Sigmoid colon (tissue), 7 donors: ENCODE data around the gene DMXL2. TPM values are rescaled to one million over a fixed set of nuclear protein-coding genes. Genes with fewer than 3 reads are reported as not detected.
A peak's percentile ranks its signal among the peaks of the same experiment; 100 is the strongest.

Source experiments
- DNase-seq: peaks from one replicate; pipeline ENCODE4 v3.0.0-alpha.2; 2019
- H3K27ac ChIP-seq, 4 donors: fragments of 200-600 bp; sonication (generic); one replicate each; pipeline ENCODE4 v1.5.1; 2016 to 2019; ENCODE audit warnings: mild to moderate bottlenecking in 1 of 4
- H3K27me3 ChIP-seq, 3 donors: fragments of 200-600 bp; sonication (generic); one replicate each; pipeline ENCODE4 v1.5.1; 2019; ENCODE audit warnings: mild to moderate bottlenecking in 1 of 3
- H3K36me3 ChIP-seq, 4 donors: fragments of 200-600 bp; sonication (generic); one replicate each; pipeline ENCODE4 v1.5.1; 2016 to 2019
- H3K4me1 ChIP-seq, 4 donors: fragments of 200-600 bp; sonication (generic); one replicate each; pipeline ENCODE4 v1.5.1; 2017 to 2019
- H3K4me3 ChIP-seq, 4 donors: fragments of 200-600 bp; sonication (generic); one replicate each; pipeline ENCODE4 v1.5.1; 2017 to 2019; ENCODE audit warnings: mild to moderate bottlenecking in 2 of 4, moderate library complexity in 1 of 4
- H3K9me3 ChIP-seq, 4 donors: fragments of 200-600 bp in 3 of 4; sonication (generic) in 3 of 4; one replicate each; pipeline versions ENCODE4 v1.5.1 to v1.6.1; 2013 to 2019
- CTCF ChIP-seq, 4 experiments: fragments of 450-650 bp in 3 of 4; fragments of 200-600 bp in 1 of 4; IDR thresholded peaks; one replicate each; pipeline ENCODE4 v1.5.1; 2016 to 2019; ENCODE audit warnings: antibody characterized with exemption in 4 of 4, mild to moderate bottlenecking in 3 of 4, moderate library complexity in 2 of 4
- EP300 ChIP-seq, 4 donors: sonication (generic); formaldehyde crosslinking; IDR thresholded peaks; one replicate each; pipeline ENCODE4 v1.6.1; 2017; ENCODE audit warnings: antibody characterized with exemption in 4 of 4
- POLR2A ChIP-seq, 2 donors: fragments of 450-650 bp; IDR thresholded peaks; one replicate each; pipeline ENCODE4 v1.6.1; 2016; ENCODE audit warnings: antibody characterized with exemption in 2 of 2, mild to moderate bottlenecking in 2 of 2, moderate library complexity in 2 of 2
- POLR2AphosphoS5 ChIP-seq, 4 donors: sonication (generic); formaldehyde crosslinking; IDR thresholded peaks; one replicate each; pipeline ENCODE4 v1.6.1; 2017; ENCODE audit warnings: antibody characterized with exemption in 4 of 4
- WGBS, 2 donors: extraction: QIAGEN DNeasy Blood & Tissue Kit; methylation state at CpG; one replicate each; pipeline ENCODE4 v1.1.7; 2013; 5-methylcytosine and 5-hydroxymethylcytosine counted together
- intact Hi-C: fragments of 100-400 bp; cut with DNase I; formaldehyde crosslinking; loops from one replicate; pipeline ENCODE4 v1.15.1; 2023
- polyA plus RNA-seq, 3 donors: library from polyadenylated mRNA; stranded (reverse); fragments of 200-250 nt; gene quantifications; one replicate each; pipeline ENCODE4 v1.2.3, GENCODE V29; 2013
- total RNA-seq, 4 donors: library from RNA; depleted of rRNA; stranded (reverse); fragments of >200 nt; gene quantifications; one replicate each; pipeline ENCODE4 v1.1.0, GENCODE V29; 2016
- donor health status: healthy with polysubstance abuse.
- donor health status: Bipolar disorder and iron deficiency.
- donor health status: healthy.

The DMXL2 gene
- total and polyA plus RNA-seq, 7 donors = 5.5 to 64.5 (median 34.6) TPM

GRCh38 chr15:51580385-51580784, 42.2 kb downstream of the DMXL2 start:
- no peaks in the 10 kb centered on the region for H3K9me3 ChIP-seq
- no peak overlapping the region for H3K27ac ChIP-seq
- H3K27me3 ChIP-seq = no peaks in the 10 kb centered on the region
- H3K4me1 ChIP-seq = peaks cover 0 to 11% (median 5%) of the 10 kb centered on the region in 4 donors
- no peaks in the 10 kb centered on the region for H3K36me3 ChIP-seq
- intact Hi-C loops = no loop called here
- TF ChIP-seq POLR2A (IDR thresholded peaks at IDR 0.05) (no peak), CTCF (IDR thresholded peaks at IDR 0.05) (no peak), EP300 (IDR thresholded peaks at IDR 0.05) (no peak), POLR2AphosphoS5 (IDR thresholded peaks at IDR 0.05) (no peak)
- WGBS, 2 donors = 80 to 91% methylated on average over 2 of the region's 2 CpGs
- no peak overlapping the region for H3K4me3 ChIP-seq
- no peak for DNase-seq

GRCh38 chr15:51579012-51579411, 43.6 kb downstream of the DMXL2 start:
- H3K27ac ChIP-seq = no peak overlapping the region
- H3K9me3 ChIP-seq = no peaks in the 10 kb centered on the region
- TF ChIP-seq POLR2A (IDR thresholded peaks at IDR 0.05) (no peak), EP300 (IDR thresholded peaks at IDR 0.05) (no peak), POLR2AphosphoS5 (IDR thresholded peaks at IDR 0.05) (no peak), CTCF (IDR thresholded peaks at IDR 0.05) (no peak)
- no peak overlapping the region for H3K4me3 ChIP-seq
- peaks cover 0 to 11% (median 5%) of the 10 kb centered on the region in 4 donors for H3K4me1 ChIP-seq
- H3K27me3 ChIP-seq = no peaks in the 10 kb centered on the region
- DNase-seq = no peak
- intact Hi-C loops = no loop called here
- WGBS, 2 donors = 98 to 99% methylated on average over 2 of the region's 2 CpGs
- no peaks in the 10 kb centered on the region for H3K36me3 ChIP-seq

GRCh38 chr15:51577636-51578304, 44.8 kb downstream of the DMXL2 start:
- no peak for DNase-seq
- no peak overlapping the region for H3K4me3 ChIP-seq
- no peaks in the 10 kb centered on the region for H3K36me3 ChIP-seq
- H3K27me3 ChIP-seq = no peaks in the 10 kb centered on the region
- intact Hi-C loops = no loop called here
- peak overlapping the region in 3 of 4 donors; percentile 7 to 54 (median 49) for H3K27ac ChIP-seq
- no peak for TF ChIP-seq POLR2AphosphoS5 (IDR thresholded peaks at IDR 0.05)
- TF ChIP-seq EP300 (IDR thresholded peaks at IDR 0.05) = no peak
- TF ChIP-seq CTCF (IDR thresholded peaks at IDR 0.05) = no peak
- no peak for TF ChIP-seq POLR2A (IDR thresholded peaks at IDR 0.05)
- WGBS, 2 donors = 76 to 88% methylated on average over 1 of the region's 1 CpG
- no peaks in the 10 kb centered on the region for H3K9me3 ChIP-seq
- H3K4me1 ChIP-seq = peaks cover 0 to 11% (median 5%) of the 10 kb centered on the region in 4 donors

GRCh38 chr15:51576911-51577500, 45.6 kb downstream of the DMXL2 start:
- peak overlapping the region in 3 of 4 donors; percentile 7 to 54 (median 49) for H3K27ac ChIP-seq
- DNase-seq = no peak
- WGBS, 2 donors = 71 to 81% methylated on average over 2 of the region's 2 CpGs

More at GRCh38 chr15:51576911-51577500, 45.6 kb downstream of the DMXL2 start:
- TF ChIP-seq CTCF (IDR thresholded peaks at IDR 0.05) (no peak), POLR2AphosphoS5 (IDR thresholded peaks at IDR 0.05) (peak; percentile 43 to 75 (median 58)), EP300 (IDR thresholded peaks at IDR 0.05) (peak in 1 of 4 donors; percentile 21)
- H3K9me3 ChIP-seq = no peaks in the 10 kb centered on the region
- H3K4me1 ChIP-seq = peaks cover 0 to 11% (median 5%) of the 10 kb centered on the region in 4 donors
- intact Hi-C loops = no loop called here
- no peaks in the 10 kb centered on the region for H3K36me3 ChIP-seq
- no peaks in the 10 kb centered on the region for H3K27me3 ChIP-seq
- H3K4me3 ChIP-seq = no peak overlapping the region
